AG09319 (cell line): Measurements from ENCODE around the gene C11orf71.

ENCODE experiments used
- DNase-seq: peaks from one replicate; pipeline ENCODE4 v3.0.0-alpha.2; 2010; ENCODE audit warnings: low read depth; ENCODE audit errors: extremely low read depth
- TF ChIP-seq, protein P1 (sequence below): IDR thresholded peaks from 2 replicates; pipeline ENCODE4 v1.5.1; 2011; ENCODE audit warnings: low read depth, mild to moderate bottlenecking, inconsistent platforms, low read length, moderate library complexity

Gene C11orf71

DNA sequence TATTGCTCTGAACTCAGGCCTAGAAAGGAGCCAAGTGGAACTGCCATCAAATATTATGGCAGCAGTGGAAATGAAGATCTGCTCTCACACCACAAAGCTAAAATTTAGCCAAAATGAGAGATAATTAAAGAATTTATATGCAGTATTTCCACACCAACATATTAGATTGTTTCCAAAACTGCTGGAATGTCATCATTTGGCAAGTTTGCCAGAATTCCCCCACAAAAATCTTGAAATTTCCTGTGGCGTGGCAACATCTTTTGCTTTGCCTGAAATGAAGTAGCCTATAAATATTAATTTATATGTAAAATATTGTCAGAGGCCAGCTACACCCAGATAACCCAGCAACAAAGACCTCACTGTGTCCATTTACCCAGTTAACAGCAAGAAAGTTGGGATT is 13.8 kb downstream of the C11orf71 start:
- DNase-seq = no peak
- TF ChIP-seq, protein P1, sequence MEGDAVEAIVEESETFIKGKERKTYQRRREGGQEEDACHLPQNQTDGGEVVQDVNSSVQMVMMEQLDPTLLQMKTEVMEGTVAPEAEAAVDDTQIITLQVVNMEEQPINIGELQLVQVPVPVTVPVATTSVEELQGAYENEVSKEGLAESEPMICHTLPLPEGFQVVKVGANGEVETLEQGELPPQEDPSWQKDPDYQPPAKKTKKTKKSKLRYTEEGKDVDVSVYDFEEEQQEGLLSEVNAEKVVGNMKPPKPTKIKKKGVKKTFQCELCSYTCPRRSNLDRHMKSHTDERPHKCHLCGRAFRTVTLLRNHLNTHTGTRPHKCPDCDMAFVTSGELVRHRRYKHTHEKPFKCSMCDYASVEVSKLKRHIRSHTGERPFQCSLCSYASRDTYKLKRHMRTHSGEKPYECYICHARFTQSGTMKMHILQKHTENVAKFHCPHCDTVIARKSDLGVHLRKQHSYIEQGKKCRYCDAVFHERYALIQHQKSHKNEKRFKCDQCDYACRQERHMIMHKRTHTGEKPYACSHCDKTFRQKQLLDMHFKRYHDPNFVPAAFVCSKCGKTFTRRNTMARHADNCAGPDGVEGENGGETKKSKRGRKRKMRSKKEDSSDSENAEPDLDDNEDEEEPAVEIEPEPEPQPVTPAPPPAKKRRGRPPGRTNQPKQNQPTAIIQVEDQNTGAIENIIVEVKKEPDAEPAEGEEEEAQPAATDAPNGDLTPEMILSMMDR = no peak

DNA sequence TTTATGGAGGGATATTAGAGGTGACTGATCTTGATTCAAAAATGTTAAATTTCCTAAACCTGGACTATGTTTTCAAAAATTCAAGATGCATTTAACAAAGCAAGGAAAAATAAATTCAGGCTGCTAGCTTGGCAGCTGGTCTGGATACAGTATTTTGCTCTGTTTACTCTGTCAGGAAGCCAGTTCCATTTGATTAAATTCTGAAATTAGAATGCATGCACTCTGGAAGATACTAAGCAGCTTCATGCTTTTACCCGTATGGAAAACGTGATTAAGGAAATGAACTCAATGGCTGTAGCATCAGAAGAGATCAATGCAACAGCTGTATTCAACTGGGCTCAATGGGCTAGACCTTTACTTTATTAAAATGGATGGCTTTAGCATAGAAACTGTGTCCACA is 14.2 kb downstream of the C11orf71 start:
- no peak for DNase-seq
- TF ChIP-seq, protein P1 = no peak

GRCh38 chr11:114384487-114384886 is 15.8 kb downstream of the C11orf71 start:
- TF ChIP-seq, protein P1 = no peak
- no peak for DNase-seq

- TF ChIP-seq, protein P1 = no peak
- no peak for DNase-seq
Observed at GRCh38 chr11:114382509-114382908, 17.8 kb downstream of the C11orf71 start.

- DNase-seq = no peak
- TF ChIP-seq, protein P1 = no peak
Observed at GRCh38 chr11:114379394-114380069, 20.8 kb downstream of the C11orf71 start.

DNA sequence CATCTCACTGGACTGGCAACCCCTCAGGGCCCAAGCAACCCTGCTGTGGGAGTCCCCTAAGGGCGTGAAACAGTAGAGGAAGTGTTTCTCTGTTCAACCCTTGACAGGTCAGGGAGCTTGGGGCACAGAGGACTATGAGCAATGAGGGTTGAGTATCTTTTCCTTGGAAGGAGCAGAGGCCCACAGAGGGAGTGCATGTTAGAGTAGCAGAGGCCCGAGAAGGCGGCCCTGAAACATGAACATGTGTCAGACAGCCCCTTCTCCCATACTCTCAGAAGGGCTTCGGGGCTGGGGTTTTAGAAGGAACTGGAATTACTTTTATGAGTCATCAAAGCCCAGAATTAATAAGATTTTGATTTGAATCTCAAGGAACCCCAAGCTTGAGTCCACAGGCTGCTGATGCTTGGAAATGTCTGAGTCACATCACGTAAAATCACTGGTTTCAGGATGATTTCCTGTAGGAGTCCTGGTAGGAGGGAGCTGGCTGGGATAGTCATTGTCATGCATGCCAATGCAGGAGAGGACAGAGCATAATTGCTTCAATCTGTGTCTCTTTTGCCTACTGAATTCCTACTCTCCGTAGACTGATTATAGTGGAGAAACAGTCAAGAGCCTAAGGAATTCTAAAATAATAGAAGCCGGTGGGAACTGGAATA is 22.6 kb downstream of the C11orf71 start:
- TF ChIP-seq, protein P1 = no peak
- DNase-seq = peak; percentile 82

DNA sequence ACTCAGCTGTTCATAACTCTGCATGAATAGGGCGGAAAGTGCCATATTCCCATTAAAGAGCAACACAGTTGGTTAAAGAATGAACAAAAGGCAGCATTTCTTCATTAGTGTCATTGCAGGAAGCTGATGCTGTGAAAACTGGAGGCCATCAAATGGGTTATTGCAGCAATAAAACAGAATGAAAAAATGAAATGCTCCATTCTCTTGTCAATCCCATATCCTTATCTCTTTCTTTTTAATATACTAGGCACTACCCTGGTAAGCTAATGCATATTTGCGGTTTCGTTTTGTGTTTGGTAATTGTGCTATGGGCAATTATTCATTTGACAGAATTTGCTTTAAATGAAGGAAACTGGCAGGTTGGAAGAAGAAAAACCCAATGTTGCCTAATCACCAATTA is 25.3 kb downstream of the C11orf71 start:
- no peak for DNase-seq
- TF ChIP-seq, protein P1 = no peak
